Mesenchymal stem cell (in vitro differentiated cells and primary cell): ENCODE data around the gene WNT2.

ENCODE experiments used
- DNase-seq: peaks from one replicate; pipeline ENCODE4 v3.0.0-alpha.2; 2013
- H2AFZ ChIP-seq: one replicate; pipeline ENCODE4 v1.6.1; 2013; ENCODE audit warnings: low read depth, mild to moderate bottlenecking, control low read depth, inconsistent platforms, low read length, moderate library complexity
- H2AK5ac ChIP-seq: 2 replicates; pipeline ENCODE4 v1.6.1; 2013; ENCODE audit warnings: low read length, moderate library complexity, mild to moderate bottlenecking, inconsistent platforms; ENCODE audit not compliant: severe bottlenecking
- H2BK120ac ChIP-seq: one replicate; pipeline ENCODE4 v1.6.1; 2013; ENCODE audit warnings: low read depth, mild to moderate bottlenecking, inconsistent platforms, low read length, moderate library complexity
- H2BK12ac ChIP-seq, 2 experiments: one replicate each; pipeline ENCODE4 v1.6.1; 2013; ENCODE audit warnings: inconsistent platforms in 2 of 2, low read length in 2 of 2, mild to moderate bottlenecking in 2 of 2, moderate library complexity in 2 of 2, control low read depth in 1 of 2
- H2BK15ac ChIP-seq: one replicate; pipeline ENCODE4 v1.6.1; 2013; ENCODE audit warnings: mild to moderate bottlenecking, low read depth, inconsistent platforms; ENCODE audit not compliant: poor library complexity, severe bottlenecking
- H2BK5ac ChIP-seq: 2 replicates; pipeline ENCODE4 v1.6.1; 2013; ENCODE audit warnings: low read depth, mild to moderate bottlenecking, low read length, control low read depth, inconsistent platforms; ENCODE audit not compliant: poor library complexity, severe bottlenecking
- H3K14ac ChIP-seq, 2 experiments: one replicate each; pipeline ENCODE4 v1.6.1; 2013; ENCODE audit warnings: inconsistent platforms in 2 of 2, low read length in 2 of 2, control low read depth in 1 of 2, mild to moderate bottlenecking in 1 of 2, moderate library complexity in 1 of 2
- H3K18ac ChIP-seq, 2 experiments: one replicate each; pipeline ENCODE4 v1.6.1; 2013; ENCODE audit warnings: inconsistent platforms in 2 of 2, low read length in 2 of 2, control low read depth in 1 of 2, low read depth in 1 of 2, mild to moderate bottlenecking in 1 of 2
- H3K23ac ChIP-seq, 2 experiments: one replicate each; pipeline ENCODE4 v1.6.1; 2013; ENCODE audit warnings: inconsistent platforms in 2 of 2, low read length in 2 of 2, mild to moderate bottlenecking in 2 of 2, moderate library complexity in 2 of 2, control low read depth in 1 of 2
- H3K27ac ChIP-seq: 2 replicates; pipeline ENCODE4 v1.5.1; 2013; ENCODE audit warnings: mild to moderate bottlenecking, moderate library complexity, low read length, control low read depth, inconsistent platforms; ENCODE audit not compliant: poor library complexity, severe bottlenecking
- H3K27me3 ChIP-seq, 2 experiments: 2 replicates each; pipeline versions ENCODE4 v1.6.1 to v1.7.0; 2013; ENCODE audit warnings: low read length in 2 of 2, mild to moderate bottlenecking in 2 of 2, moderate library complexity in 2 of 2, control low read depth in 1 of 2, inconsistent platforms in 1 of 2; ENCODE audit not compliant: control insufficient read depth in 1 of 2, insufficient read depth in 1 of 2
- H3K36me3 ChIP-seq, 2 experiments: 2 replicates each; pipeline versions ENCODE4 v1.6.1 to v1.7.0; 2013; ENCODE audit warnings: low read length in 2 of 2, control low read depth in 1 of 2, inconsistent platforms in 1 of 2, low read depth in 1 of 2, mild to moderate bottlenecking in 1 of 2; ENCODE audit not compliant: insufficient read depth in 2 of 2, control insufficient read depth in 1 of 2
- H3K4ac ChIP-seq, 2 experiments: one replicate each; pipeline ENCODE4 v1.6.1; 2013; ENCODE audit warnings: inconsistent platforms in 2 of 2, low read length in 2 of 2, mild to moderate bottlenecking in 2 of 2, moderate library complexity in 2 of 2, control low read depth in 1 of 2, low read depth in 1 of 2
- H3K4me1 ChIP-seq: 2 replicates; pipeline ENCODE4 v1.6.1; 2013; ENCODE audit warnings: low read depth, low read length, control low read depth; ENCODE audit not compliant: control insufficient read depth, insufficient read depth
- H3K4me2 ChIP-seq: 2 replicates; pipeline ENCODE4 v1.6.1; 2013; ENCODE audit warnings: low read length, mild to moderate bottlenecking, inconsistent platforms; ENCODE audit not compliant: poor library complexity, severe bottlenecking
- H3K4me3 ChIP-seq, 2 experiments: 2 replicates each; pipeline versions ENCODE4 v1.5.1 to v1.7.0; 2013; ENCODE audit warnings: low read length in 2 of 2, mild to moderate bottlenecking in 2 of 2, control low read depth in 1 of 2, low read depth in 1 of 2; ENCODE audit not compliant: insufficient read depth in 1 of 2
- H3K79me1 ChIP-seq: replicated peaks from 2 replicates; pipeline ENCODE4 v1.6.1; 2013; ENCODE audit warnings: mild to moderate bottlenecking, control low read depth, low read length, inconsistent platforms; ENCODE audit not compliant: poor library complexity, severe bottlenecking
- H3K9ac ChIP-seq: 2 replicates; pipeline ENCODE4 v1.7.0; 2013; ENCODE audit warnings: mild to moderate bottlenecking, low read length, moderate library complexity
- H3K9me3 ChIP-seq: 2 replicates; pipeline ENCODE4 v1.7.0; 2013; ENCODE audit warnings: mild to moderate bottlenecking, low read length; ENCODE audit not compliant: control insufficient read depth
- H4K8ac ChIP-seq: one replicate; pipeline ENCODE4 v1.6.1; 2013; ENCODE audit warnings: inconsistent platforms, mild to moderate bottlenecking, low read length, moderate library complexity
- H4K91ac ChIP-seq: one replicate; pipeline ENCODE4 v1.6.1; 2013; ENCODE audit warnings: mild to moderate bottlenecking, low read length, inconsistent platforms
- WGBS: methylation state at CpG from one replicate; pipeline ENCODE4 v1.1.7; 2013; ENCODE audit warnings: mixed read lengths; 5-methylcytosine and 5-hydroxymethylcytosine counted together

WNT2 gene

GRCh38 chr7:117296066-117296465 lies 26.8 kb downstream of the WNT2 start:
- no peak overlapping the region for H3K4ac ChIP-seq
- no peak overlapping the region for H2AFZ ChIP-seq
- H4K91ac ChIP-seq, result no peak overlapping the region
- no peaks in the 10 kb centered on the region for H3K9me3 ChIP-seq
- no peak overlapping the region for H2BK5ac ChIP-seq
- H3K23ac ChIP-seq, result no peak overlapping the region
- H2BK15ac ChIP-seq, result no peak overlapping the region
- H3K14ac ChIP-seq, result no peak overlapping the region
- no peak overlapping the region for H2AK5ac ChIP-seq
- H3K18ac ChIP-seq, result no peak overlapping the region
- DNase-seq, result no peak
- WGBS, result 70% methylated on average over 3 of the region's 3 CpGs
- H3K27ac ChIP-seq, result no peak overlapping the region
- no peaks in the 10 kb centered on the region for H3K36me3 ChIP-seq
- H2BK120ac ChIP-seq, result no peak overlapping the region
- H3K4me3 ChIP-seq, result no peak overlapping the region
- no peak overlapping the region for H4K8ac ChIP-seq
- no peaks in the 10 kb centered on the region for H3K4me1 ChIP-seq
- H3K79me1 ChIP-seq, result no peaks in the 10 kb centered on the region
- no peaks in the 10 kb centered on the region for H3K27me3 ChIP-seq
- no peak overlapping the region for H2BK12ac ChIP-seq
- no peak overlapping the region for H3K9ac ChIP-seq
- no peak overlapping the region for H3K4me2 ChIP-seq

DNA sequence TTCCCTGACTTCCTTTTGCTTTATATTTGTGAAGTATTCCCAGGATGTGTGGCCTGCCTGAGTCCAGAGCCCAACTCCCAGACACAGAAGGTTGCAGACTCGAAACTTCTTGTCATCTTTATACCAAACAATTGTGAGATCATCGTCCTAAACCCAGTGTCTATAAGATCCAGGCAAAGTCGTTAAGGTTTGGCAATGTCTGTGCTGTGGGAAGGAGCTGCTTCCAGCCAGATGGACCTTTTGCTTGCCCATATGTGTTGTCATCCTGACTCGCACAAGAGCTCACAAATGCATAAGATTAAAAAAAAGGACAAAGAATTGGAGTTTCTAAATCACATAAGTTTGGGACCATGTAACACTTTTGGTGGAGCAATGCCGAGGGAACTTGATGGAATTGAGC lies 37.0 kb downstream of the WNT2 start:
- DNase-seq, result no peak
- Histone ChIP-seq H2BK120ac (no peak overlapping the region), H3K9me3 (no peaks in the 10 kb centered on the region), H3K23ac (no peak overlapping the region), H4K8ac (no peak overlapping the region), H3K18ac (no peak overlapping the region), H3K27ac (no peak overlapping the region), H2BK12ac (no peak overlapping the region), H3K14ac (no peak overlapping the region), H3K4me1 (peaks cover 2% of the 10 kb centered on the region), H2BK15ac (no peak overlapping the region), H3K4ac (no peak overlapping the region), H3K79me1 (no peaks in the 10 kb centered on the region), H3K4me3 (no peak overlapping the region), H3K36me3 (no peaks in the 10 kb centered on the region), H3K9ac (no peak overlapping the region), H3K27me3 (no peaks in the 10 kb centered on the region), H2AFZ (no peak overlapping the region), H4K91ac (no peak overlapping the region), H2AK5ac (no peak overlapping the region), H3K4me2 (no peak overlapping the region), H2BK5ac (no peak overlapping the region)
- 91% methylated on average over 5 of the region's 5 CpGs for WGBS

DNA sequence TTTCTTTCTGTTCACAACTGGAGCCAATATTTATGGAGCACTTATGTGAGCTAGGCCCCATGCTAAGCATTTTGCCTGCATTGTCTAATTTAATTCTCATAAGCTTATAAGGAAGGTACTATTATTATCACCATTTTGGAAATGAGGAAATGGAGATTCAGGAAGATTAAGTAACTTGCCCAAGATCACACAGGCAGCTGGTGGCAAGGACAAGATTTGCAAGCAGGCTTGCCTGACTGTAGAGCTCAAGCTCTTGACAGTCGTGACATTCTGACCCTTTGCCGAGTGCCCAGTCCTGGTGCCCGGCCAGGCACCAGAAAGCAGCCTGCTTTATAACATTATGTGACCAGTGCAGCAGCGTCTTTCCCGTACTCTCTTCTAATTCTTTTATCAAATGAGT lies 38.2 kb downstream of the WNT2 start:
- H4K8ac ChIP-seq, result no peak overlapping the region
- H3K4ac ChIP-seq, result no peak overlapping the region
- H4K91ac ChIP-seq, result no peak overlapping the region
- no peak overlapping the region for H3K9ac ChIP-seq
- no peak overlapping the region for H3K14ac ChIP-seq
- no peak overlapping the region for H2BK5ac ChIP-seq
- peaks cover 2% of the 10 kb centered on the region for H3K4me1 ChIP-seq
- no peak overlapping the region for H2BK12ac ChIP-seq
- H3K27me3 ChIP-seq, result no peaks in the 10 kb centered on the region
- H2AK5ac ChIP-seq, result no peak overlapping the region
- no peaks in the 10 kb centered on the region for H3K79me1 ChIP-seq
- H3K18ac ChIP-seq, result no peak overlapping the region
- no peak overlapping the region for H2BK15ac ChIP-seq
- H2BK120ac ChIP-seq, result no peak overlapping the region
- H2AFZ ChIP-seq, result no peak overlapping the region
- no peak overlapping the region for H3K23ac ChIP-seq
- no peak overlapping the region for H3K4me2 ChIP-seq
- no peak overlapping the region for H3K4me3 ChIP-seq
- H3K27ac ChIP-seq, result no peak overlapping the region
- no peaks in the 10 kb centered on the region for H3K36me3 ChIP-seq
- no peak for DNase-seq
- WGBS, result 97% methylated on average over 3 of the region's 5 CpGs
- no peaks in the 10 kb centered on the region for H3K9me3 ChIP-seq

DNA sequence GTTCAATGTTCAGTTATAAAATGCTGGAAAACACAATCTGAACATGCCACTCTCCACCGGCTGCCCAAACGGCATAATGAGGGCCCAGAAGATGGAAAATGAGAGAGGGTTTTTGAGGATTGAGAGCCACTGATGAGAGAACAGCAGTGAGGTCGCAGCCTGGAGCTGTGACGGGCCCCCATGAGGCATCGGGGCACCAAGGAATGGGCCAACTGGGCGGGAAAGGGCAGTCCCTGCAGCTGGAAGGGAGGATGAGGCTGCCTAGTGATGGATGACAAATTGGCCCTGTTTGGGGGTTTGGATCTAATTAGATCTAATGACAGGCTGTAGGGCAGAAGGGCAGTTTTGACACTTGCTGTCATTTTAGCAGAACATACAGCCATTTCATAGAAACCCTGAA lies 39.1 kb downstream of the WNT2 start:
- Histone ChIP-seq H3K23ac (no peak overlapping the region), H3K4me3 (peak overlapping the region in 1 of 2 experiments; percentile 22), H2BK15ac (no peak overlapping the region), H3K36me3 (no peaks in the 10 kb centered on the region), H3K9ac (no peak overlapping the region), H2BK12ac (peak overlapping the region; percentile 70 to 79), H2AFZ (no peak overlapping the region), H3K4ac (no peak overlapping the region), H4K8ac (peak overlapping the region; percentile 40), H3K79me1 (no peaks in the 10 kb centered on the region), H3K14ac (no peak overlapping the region), H4K91ac (peak overlapping the region; percentile 74), H3K4me1 (peaks cover 2% of the 10 kb centered on the region), H3K18ac (peak overlapping the region; percentile 37 to 61), H3K9me3 (no peaks in the 10 kb centered on the region), H3K4me2 (no peak overlapping the region), H3K27me3 (no peaks in the 10 kb centered on the region), H3K27ac (peak overlapping the region; percentile 8), H2AK5ac (no peak overlapping the region), H2BK120ac (no peak overlapping the region), H2BK5ac (no peak overlapping the region)
- DNase-seq, result no peak
- WGBS, result 96% methylated on average over 6 of the region's 6 CpGs
